Endothelial cell of umbilical vein (primary cell): ENCODE results near the gene NUCKS1.

Experiments
- CTCF ChIP-seq, 2 donors: IDR thresholded peaks; 1 replicate in 1 of 2; 2 replicates in 1 of 2; pipeline ENCODE4 v1.5.1; 2011; ENCODE audit warnings: low read length in 2 of 2, mild to moderate bottlenecking in 2 of 2, moderate library complexity in 2 of 2, control low read depth in 1 of 2, inconsistent platforms in 1 of 2, low read depth in 1 of 2; ENCODE audit not compliant: insufficient read depth in 1 of 2; ENCODE audit errors: extremely low read depth in 1 of 2
- EZH2 ChIP-seq: IDR thresholded peaks from 2 replicates; pipeline ENCODE4 v1.6.1; 2012; ENCODE audit warnings: borderline replicate concordance, low read depth, mild to moderate bottlenecking, moderate library complexity, low read length, inconsistent platforms; ENCODE audit not compliant: severe bottlenecking
- JUN ChIP-seq: IDR thresholded peaks from 2 replicates; pipeline ENCODE4 v1.6.1; 2011; ENCODE audit warnings: borderline replicate concordance, low read depth; ENCODE audit not compliant: insufficient read length, insufficient read depth
- POLR2A ChIP-seq: IDR thresholded peaks from 2 replicates; pipeline ENCODE4 v1.6.1; 2012; ENCODE audit warnings: low read depth, mild to moderate bottlenecking, control low read depth, low read length
- POLR2AphosphoS5 ChIP-seq: IDR thresholded peaks from 2 replicates; pipeline ENCODE4 v1.6.1; 2012; ENCODE audit warnings: low read depth, mild to moderate bottlenecking, control low read depth, low read length, moderate library complexity; ENCODE audit not compliant: insufficient read depth

GRCh38 chr1:205678286-205679111, 71.5 kb downstream of the NUCKS1 start:
- TF ChIP-seq POLR2A (no peak), EZH2 (no peak), CTCF (IDR thresholded peaks at IDR 0.05; ENCODE audit: extremely low read depth in 1 of 2, insufficient read depth in 1 of 2, low read depth in 1 of 2, low read length in 2 of 2) (no peak), POLR2AphosphoS5 (no peak), JUN (no peak)
